ENCODE measurements around the gene CCDC192. TPM values are rescaled to one million over a fixed set of nuclear protein-coding genes. Genes with fewer than 3 reads are reported as not detected.

CCDC192 gene
- total RNA-seq, 1 experiment from 2014 or later = not detected

GRCh38 chr5:127906562-127907204 lies 203.5 kb downstream of the CCDC192 start:
- Histone ChIP-seq H3K36me3 (no peaks in the 10 kb centered on the region), H3K27ac (no peak overlapping the region), H3K4me3 (no peak overlapping the region), H3K27me3 (no peaks in the 10 kb centered on the region), H3K9me3 (replicated peaks) (no peaks in the 10 kb centered on the region), H3K4me1 (no peaks in the 10 kb centered on the region)
- DNase-seq = no peak

DNA sequence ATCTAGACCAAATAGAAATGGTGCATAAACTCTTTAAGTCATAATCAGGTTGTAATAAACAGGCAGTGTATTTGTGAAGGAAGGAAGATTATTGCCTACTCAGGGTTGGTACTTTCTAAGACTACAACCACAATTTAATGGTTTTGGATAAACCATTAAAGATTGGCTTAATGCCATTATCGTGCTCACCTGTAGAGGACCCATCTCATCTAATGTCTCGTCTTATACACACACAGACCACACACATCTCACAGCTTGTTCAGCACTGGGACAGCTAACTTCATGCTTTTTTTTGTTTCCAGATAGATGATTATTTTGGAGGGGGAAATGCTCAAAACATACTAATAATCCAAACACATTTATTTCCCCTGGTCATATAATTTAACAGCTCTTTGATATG lies 204.7 kb downstream of the CCDC192 start:
- no peak for DNase-seq
- no peaks in the 10 kb centered on the region for H3K36me3 ChIP-seq
- no peaks in the 10 kb centered on the region for H3K27me3 ChIP-seq
- no peaks in the 10 kb centered on the region for H3K9me3 ChIP-seq (replicated peaks)
- no peak overlapping the region for H3K4me3 ChIP-seq
- no peak overlapping the region for H3K27ac ChIP-seq
- H3K4me1 ChIP-seq = no peaks in the 10 kb centered on the region

- no peak overlapping the region for H3K4me3 ChIP-seq
- no peak overlapping the region for H3K27ac ChIP-seq
- H3K4me1 ChIP-seq = no peaks in the 10 kb centered on the region
- H3K27me3 ChIP-seq = no peaks in the 10 kb centered on the region
- no peaks in the 10 kb centered on the region for H3K9me3 ChIP-seq (replicated peaks)
- H3K36me3 ChIP-seq = no peaks in the 10 kb centered on the region
- DNase-seq = peak; percentile 21 to 62
These were observed 205.9 kb downstream of the CCDC192 start for GRCh38 chr5:127909066-127909465.

- Histone ChIP-seq H3K27me3 (no peaks in the 10 kb centered on the region), H3K9me3 (replicated peaks) (no peaks in the 10 kb centered on the region), H3K27ac (no peak overlapping the region), H3K4me1 (no peaks in the 10 kb centered on the region), H3K36me3 (no peaks in the 10 kb centered on the region), H3K4me3 (no peak overlapping the region)
- no peak for DNase-seq
These were observed 206.6 kb downstream of the CCDC192 start for GRCh38 chr5:127909821-127910220.

- no peak for DNase-seq
- Histone ChIP-seq H3K27ac (no peak overlapping the region), H3K27me3 (no peaks in the 10 kb centered on the region), H3K9me3 (replicated peaks) (no peaks in the 10 kb centered on the region), H3K4me3 (no peak overlapping the region), H3K4me1 (no peaks in the 10 kb centered on the region), H3K36me3 (no peaks in the 10 kb centered on the region)
These were observed 207.2 kb downstream of the CCDC192 start for GRCh38 chr5:127910307-127910956.

DNA sequence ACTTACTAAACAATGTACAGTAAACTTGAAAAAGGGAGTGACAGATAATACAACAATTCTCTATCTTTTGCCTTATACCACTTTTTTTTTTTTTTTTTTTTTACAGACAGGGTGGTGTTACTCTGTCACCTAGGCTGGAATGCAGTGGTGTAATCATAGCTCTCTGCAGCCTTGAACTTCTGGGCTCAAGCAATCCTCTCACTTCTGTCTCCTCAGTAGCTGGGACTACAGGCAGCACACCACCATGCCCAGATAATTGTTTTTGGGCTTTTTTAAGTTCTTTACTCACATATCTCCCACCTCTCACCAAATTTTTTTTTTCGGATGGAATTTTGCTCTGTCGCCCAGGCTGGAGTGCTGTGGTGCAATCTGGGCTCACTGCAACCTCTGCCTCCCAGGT lies 208.4 kb downstream of the CCDC192 start:
- Histone ChIP-seq H3K4me3 (no peak overlapping the region), H3K27ac (no peak overlapping the region), H3K27me3 (no peaks in the 10 kb centered on the region), H3K4me1 (no peaks in the 10 kb centered on the region), H3K36me3 (no peaks in the 10 kb centered on the region), H3K9me3 (replicated peaks) (no peaks in the 10 kb centered on the region)
- DNase-seq = no peak

GRCh38 chr5:127912411-127912810 lies 209.2 kb downstream of the CCDC192 start:
- Histone ChIP-seq H3K9me3 (replicated peaks) (no peaks in the 10 kb centered on the region), H3K4me1 (no peaks in the 10 kb centered on the region), H3K27ac (no peak overlapping the region), H3K36me3 (no peaks in the 10 kb centered on the region), H3K27me3 (no peaks in the 10 kb centered on the region), H3K4me3 (no peak overlapping the region)
- no peak for DNase-seq

GRCh38 chr5:127916885-127917573 lies 213.8 kb downstream of the CCDC192 start:
- H3K36me3 ChIP-seq = no peaks in the 10 kb centered on the region
- H3K4me1 ChIP-seq = no peaks in the 10 kb centered on the region
- no peak overlapping the region for H3K4me3 ChIP-seq
- H3K9me3 ChIP-seq (replicated peaks) = no peaks in the 10 kb centered on the region
- no peaks in the 10 kb centered on the region for H3K27me3 ChIP-seq
- H3K27ac ChIP-seq = no peak overlapping the region
- no peak for DNase-seq

- Histone ChIP-seq H3K27me3 (no peaks in the 10 kb centered on the region), H3K36me3 (no peaks in the 10 kb centered on the region), H3K4me1 (no peaks in the 10 kb centered on the region; the same call in 1 of the 2 replicates), H3K4me3 (no peak overlapping the region), H3K9me3 (replicated peaks) (no peaks in the 10 kb centered on the region), H3K27ac (no peak overlapping the region)
- DNase-seq = no peak
These were observed 216.0 kb downstream of the CCDC192 start for GRCh38 chr5:127919006-127919796.

GRCh38 chr5:127919818-127920217 lies 216.6 kb downstream of the CCDC192 start:
- no peak overlapping the region for H3K4me3 ChIP-seq
- DNase-seq = no peak
- H3K36me3 ChIP-seq = no peaks in the 10 kb centered on the region
- H3K4me1 ChIP-seq = no peaks in the 10 kb centered on the region; the same call in 1 of the 2 replicates
- H3K9me3 ChIP-seq (replicated peaks) = no peaks in the 10 kb centered on the region
- H3K27me3 ChIP-seq = no peaks in the 10 kb centered on the region
- H3K27ac ChIP-seq = no peak overlapping the region

- Histone ChIP-seq H3K4me3 (no peak overlapping the region), H3K27me3 (no peaks in the 10 kb centered on the region), H3K36me3 (no peaks in the 10 kb centered on the region), H3K4me1 (no peaks in the 10 kb centered on the region; the same call in 1 of the 2 replicates), H3K27ac (no peak overlapping the region), H3K9me3 (replicated peaks) (no peaks in the 10 kb centered on the region)
- no peak for DNase-seq
These were observed 217.7 kb downstream of the CCDC192 start for GRCh38 chr5:127920936-127921335.

- no peak overlapping the region for H3K4me3 ChIP-seq
- no peaks in the 10 kb centered on the region for H3K27me3 ChIP-seq
- no peaks in the 10 kb centered on the region; the same call in 1 of the 2 replicates for H3K4me1 ChIP-seq
- no peak overlapping the region for H3K27ac ChIP-seq
- no peaks in the 10 kb centered on the region for H3K36me3 ChIP-seq
- no peak for DNase-seq
- no peaks in the 10 kb centered on the region for H3K9me3 ChIP-seq (replicated peaks)
These were observed 219.4 kb downstream of the CCDC192 start for GRCh38 chr5:127922603-127923002.

GRCh38 chr5:127923804-127924570 lies 220.8 kb downstream of the CCDC192 start:
- DNase-seq = no peak
- H3K27me3 ChIP-seq = no peaks in the 10 kb centered on the region
- no peak overlapping the region for H3K27ac ChIP-seq
- no peaks in the 10 kb centered on the region for H3K9me3 ChIP-seq (replicated peaks)
- H3K4me1 ChIP-seq = no peaks in the 10 kb centered on the region; the same call in 1 of the 2 replicates
- H3K36me3 ChIP-seq = no peaks in the 10 kb centered on the region
- no peak overlapping the region for H3K4me3 ChIP-seq

GRCh38 chr5:127924606-127925005 lies 221.4 kb downstream of the CCDC192 start:
- Histone ChIP-seq H3K27ac (no peak overlapping the region), H3K36me3 (no peaks in the 10 kb centered on the region), H3K27me3 (no peaks in the 10 kb centered on the region), H3K9me3 (replicated peaks) (no peaks in the 10 kb centered on the region), H3K4me3 (no peak overlapping the region), H3K4me1 (no peaks in the 10 kb centered on the region; the same call in 1 of the 2 replicates)
- DNase-seq = no peak

Data from SJCRH30 (cell line).